ENCODE measurements around the gene TMEM271.

GRCh38 chr4:576991-577498 lies 950 bp upstream of the TMEM271 start:
- TF ChIP-seq ARNTL (CRISPR knock-in tag; IDR thresholded peaks at IDR 0.05; ENCODE audit: borderline replicate concordance, low read depth) (no peak), CREB5 (CRISPR knock-in tag; IDR thresholded peaks at IDR 0.05; ENCODE audit: low read depth) (no peak), ZFP30 (CRISPR knock-in tag; IDR thresholded peaks at IDR 0.05) (no peak), ISL1 (CRISPR knock-in tag; IDR thresholded peaks at IDR 0.05) (no peak), ZNF8 (CRISPR knock-in tag; IDR thresholded peaks at IDR 0.05) (no peak), ESRRG (CRISPR knock-in tag; IDR thresholded peaks at IDR 0.05) (no peak), TCF4 (CRISPR knock-in tag; IDR thresholded peaks at IDR 0.05; ENCODE audit: borderline replicate concordance) (no peak)
- TF ChIP-seq, protein P1, sequence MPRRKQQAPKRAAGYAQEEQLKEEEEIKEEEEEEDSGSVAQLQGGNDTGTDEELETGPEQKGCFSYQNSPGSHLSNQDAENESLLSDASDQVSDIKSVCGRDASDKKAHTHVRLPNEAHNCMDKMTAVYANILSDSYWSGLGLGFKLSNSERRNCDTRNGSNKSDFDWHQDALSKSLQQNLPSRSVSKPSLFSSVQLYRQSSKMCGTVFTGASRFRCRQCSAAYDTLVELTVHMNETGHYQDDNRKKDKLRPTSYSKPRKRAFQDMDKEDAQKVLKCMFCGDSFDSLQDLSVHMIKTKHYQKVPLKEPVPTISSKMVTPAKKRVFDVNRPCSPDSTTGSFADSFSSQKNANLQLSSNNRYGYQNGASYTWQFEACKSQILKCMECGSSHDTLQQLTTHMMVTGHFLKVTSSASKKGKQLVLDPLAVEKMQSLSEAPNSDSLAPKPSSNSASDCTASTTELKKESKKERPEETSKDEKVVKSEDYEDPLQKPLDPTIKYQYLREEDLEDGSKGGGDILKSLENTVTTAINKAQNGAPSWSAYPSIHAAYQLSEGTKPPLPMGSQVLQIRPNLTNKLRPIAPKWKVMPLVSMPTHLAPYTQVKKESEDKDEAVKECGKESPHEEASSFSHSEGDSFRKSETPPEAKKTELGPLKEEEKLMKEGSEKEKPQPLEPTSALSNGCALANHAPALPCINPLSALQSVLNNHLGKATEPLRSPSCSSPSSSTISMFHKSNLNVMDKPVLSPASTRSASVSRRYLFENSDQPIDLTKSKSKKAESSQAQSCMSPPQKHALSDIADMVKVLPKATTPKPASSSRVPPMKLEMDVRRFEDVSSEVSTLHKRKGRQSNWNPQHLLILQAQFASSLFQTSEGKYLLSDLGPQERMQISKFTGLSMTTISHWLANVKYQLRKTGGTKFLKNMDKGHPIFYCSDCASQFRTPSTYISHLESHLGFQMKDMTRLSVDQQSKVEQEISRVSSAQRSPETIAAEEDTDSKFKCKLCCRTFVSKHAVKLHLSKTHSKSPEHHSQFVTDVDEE (CRISPR knock-in tag; IDR thresholded peaks at IDR 0.05) = no peak
- TF ChIP-seq, protein P2, sequence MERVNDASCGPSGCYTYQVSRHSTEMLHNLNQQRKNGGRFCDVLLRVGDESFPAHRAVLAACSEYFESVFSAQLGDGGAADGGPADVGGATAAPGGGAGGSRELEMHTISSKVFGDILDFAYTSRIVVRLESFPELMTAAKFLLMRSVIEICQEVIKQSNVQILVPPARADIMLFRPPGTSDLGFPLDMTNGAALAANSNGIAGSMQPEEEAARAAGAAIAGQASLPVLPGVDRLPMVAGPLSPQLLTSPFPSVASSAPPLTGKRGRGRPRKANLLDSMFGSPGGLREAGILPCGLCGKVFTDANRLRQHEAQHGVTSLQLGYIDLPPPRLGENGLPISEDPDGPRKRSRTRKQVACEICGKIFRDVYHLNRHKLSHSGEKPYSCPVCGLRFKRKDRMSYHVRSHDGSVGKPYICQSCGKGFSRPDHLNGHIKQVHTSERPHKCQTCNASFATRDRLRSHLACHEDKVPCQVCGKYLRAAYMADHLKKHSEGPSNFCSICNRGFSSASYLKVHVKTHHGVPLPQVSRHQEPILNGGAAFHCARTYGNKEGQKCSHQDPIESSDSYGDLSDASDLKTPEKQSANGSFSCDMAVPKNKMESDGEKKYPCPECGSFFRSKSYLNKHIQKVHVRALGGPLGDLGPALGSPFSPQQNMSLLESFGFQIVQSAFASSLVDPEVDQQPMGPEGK (CRISPR knock-in tag; IDR thresholded peaks at IDR 0.05; ENCODE audit: borderline replicate concordance) = no peak

Data from SK-N-SH treated with all-trans-retinoic acid at 6 μM for 48 hours (cell line).